ENCODE results near the gene CATSPERB. TPM values are rescaled to one million over a fixed set of nuclear protein-coding genes. Genes with fewer than 3 reads are reported as not detected.

CATSPERB gene
- total and polyA plus RNA-seq, 9 of the 15 experiments (the other 6 are each of a cell fraction or from before 2014, with no cell fraction given) = 0.05 to 1.4 (median 0.89) TPM

DNA sequence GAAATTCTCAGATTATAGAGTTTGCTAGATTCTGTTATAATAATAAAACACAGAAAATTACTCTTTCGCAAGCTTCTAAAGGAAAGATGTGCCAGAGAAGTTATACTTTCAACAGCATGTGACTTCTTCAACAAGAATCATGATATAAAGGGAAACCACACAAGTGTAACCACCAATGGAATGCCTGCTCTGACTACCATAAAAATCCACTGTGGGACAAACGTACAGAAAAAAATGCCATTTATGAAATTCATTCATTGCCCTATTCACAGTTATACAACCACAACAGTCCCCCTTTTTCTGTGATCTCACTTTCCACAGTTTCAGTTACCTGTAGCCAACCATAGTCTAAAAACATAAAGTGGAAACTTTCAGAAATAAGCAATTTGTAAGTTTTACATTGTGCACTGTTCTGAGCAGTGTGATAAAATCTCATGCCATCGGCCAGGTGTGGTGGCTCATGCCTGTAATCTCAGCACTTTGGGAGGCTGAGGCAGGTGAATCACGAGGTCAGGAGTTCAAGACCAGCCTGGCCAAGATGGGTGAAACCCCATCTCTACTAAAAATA lies 3.2 kb downstream of the CATSPERB start:
- H3K36me3 ChIP-seq (ENCODE audit: control insufficient read depth, insufficient read depth, low read length) = no peaks in the 10 kb centered on the region
- H3K9me3 ChIP-seq (replicated peaks; ENCODE audit: control insufficient read depth, insufficient read depth, low read depth, low read length) = no peaks in the 10 kb centered on the region
- no peaks in the 10 kb centered on the region for H3K27me3 ChIP-seq (ENCODE audit: control insufficient read depth in 2 of 2, insufficient read depth in 2 of 2, low read length in 2 of 2)
- no peak overlapping the region for H3K4me2 ChIP-seq (ENCODE audit: insufficient read depth, low read length)
- no peak overlapping the region for H2AFZ ChIP-seq (ENCODE audit: low read depth, low read length)
- BruUV-seq (replicated peaks) = no TSS peak
- ChIA-PET CTCF (ENCODE audit: low intra/inter-chr PET ratio) (no interaction called here), POLR2A (no interaction called here)
- no peaks in the 10 kb centered on the region for H4K20me1 ChIP-seq (replicated peaks; ENCODE audit: control insufficient read depth, insufficient read depth, low read length)
- H3K4me3 ChIP-seq = no peak overlapping the region
- FAIRE-seq (no peak), ATAC-seq (no peak), DNase-seq (ENCODE audit: extremely low read depth in 1 of 4, low spot score in 3 of 4) (no peak)
- no peaks in the 10 kb centered on the region for H3K4me1 ChIP-seq (replicated peaks in 1 of 2; ENCODE audit: control insufficient read depth in 2 of 2, insufficient read depth in 2 of 2, low read length in 2 of 2)
- TF ChIP-seq MEF2D (tag; conservative IDR thresholded peaks at IDR 0.05; ENCODE audit: low read depth) (no peak), CEBPB (tag; IDR thresholded peaks at IDR 0.05) (no peak), ZFP30 (CRISPR knock-in tag; IDR thresholded peaks at IDR 0.05; ENCODE audit: borderline replicate concordance) (no peak), CCNT2 (IDR thresholded peaks at IDR 0.05; ENCODE audit: borderline replicate concordance, extremely low read depth, insufficient read length, low read depth, low read length) (no peak), MIER1 (IDR thresholded peaks at IDR 0.05; ENCODE audit: low read depth) (no peak), ZNF318 (IDR thresholded peaks at IDR 0.05; ENCODE audit: borderline replicate concordance in 1 of 2, low read depth in 1 of 2) (no peak), YBX1 (IDR thresholded peaks at IDR 0.05) (no peak), MCM7 (IDR thresholded peaks at IDR 0.05) (no peak), GTF2F1 (IDR thresholded peaks at IDR 0.05; ENCODE audit: low read depth, low read length) (no peak), NEUROD1 (IDR thresholded peaks at IDR 0.05; ENCODE audit: borderline replicate concordance, low read depth, low read length, partially characterized antibody) (no peak)
- intact Hi-C loops (cut with micrococcal nuclease) = no loop called here
- H3K79me2 ChIP-seq (ENCODE audit: control insufficient read depth, insufficient read depth, low read length) = no peaks in the 10 kb centered on the region
- in situ Hi-C loops (cut with MboI) = no loop called here
- H3K9me1 ChIP-seq (ENCODE audit: control insufficient read depth, insufficient read depth, low read length) = no peaks in the 10 kb centered on the region
- no peak overlapping the region for H3K9ac ChIP-seq (ENCODE audit: insufficient read depth in 1 of 2, low read depth in 2 of 2, low read length in 2 of 2)
- no peak overlapping the region for H3K27ac ChIP-seq (ENCODE audit: extremely low read depth, low read depth, low read length)
- 32% methylated on average over 4 of the region's 4 CpGs for WGBS (ENCODE audit: insufficient coverage, low coverage, missing lambda C conversion rate)
